ENCODE measurements around the gene ARHGAP22.

The ARHGAP22 gene

DNA sequence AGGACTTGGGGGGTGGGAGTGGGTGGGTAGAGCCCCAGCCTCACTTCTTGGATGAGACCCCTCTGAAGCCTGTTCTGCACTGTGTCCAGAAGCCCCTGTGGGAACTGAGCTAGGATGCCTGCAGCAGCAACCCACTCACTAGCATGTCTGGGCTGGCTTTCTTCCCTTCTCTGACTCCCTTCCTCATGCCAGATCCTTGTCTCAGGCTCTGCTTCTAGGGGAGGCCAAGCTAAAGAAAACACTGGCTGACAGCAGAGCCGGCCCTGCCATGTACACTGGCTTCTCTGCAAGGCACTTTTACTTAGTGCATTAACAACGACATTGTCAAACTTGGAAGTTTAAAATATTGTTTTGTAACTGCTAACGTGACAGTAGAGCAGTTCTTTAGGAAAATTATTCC, 50.2 kb downstream of the ARHGAP22 start:
- in situ Hi-C loops (cut with MboI; ENCODE audit: low sequenced_read_pairs): no loop called here

DNA sequence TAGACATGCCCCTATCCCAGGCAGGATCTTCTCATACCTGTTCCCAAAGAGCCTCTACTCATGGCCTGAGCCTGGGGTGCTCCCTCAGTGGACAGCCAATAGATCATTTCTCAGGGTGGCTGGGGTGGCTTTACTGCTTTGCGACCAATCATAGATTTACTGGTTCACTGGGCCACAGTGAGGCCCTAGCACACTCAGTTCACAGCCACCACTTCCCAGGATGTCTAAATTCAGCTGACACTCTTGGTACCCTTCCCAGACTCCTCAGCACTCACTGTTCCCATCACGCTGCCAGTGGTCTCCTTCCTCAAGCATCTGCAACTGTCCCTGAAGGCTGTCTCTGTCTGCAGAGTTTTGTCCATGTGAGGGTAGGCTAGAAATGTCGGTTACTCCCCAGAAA, 50.6 kb downstream of the ARHGAP22 start:
- in situ Hi-C loops (cut with MboI; ENCODE audit: low sequenced_read_pairs): no loop called here

DNA sequence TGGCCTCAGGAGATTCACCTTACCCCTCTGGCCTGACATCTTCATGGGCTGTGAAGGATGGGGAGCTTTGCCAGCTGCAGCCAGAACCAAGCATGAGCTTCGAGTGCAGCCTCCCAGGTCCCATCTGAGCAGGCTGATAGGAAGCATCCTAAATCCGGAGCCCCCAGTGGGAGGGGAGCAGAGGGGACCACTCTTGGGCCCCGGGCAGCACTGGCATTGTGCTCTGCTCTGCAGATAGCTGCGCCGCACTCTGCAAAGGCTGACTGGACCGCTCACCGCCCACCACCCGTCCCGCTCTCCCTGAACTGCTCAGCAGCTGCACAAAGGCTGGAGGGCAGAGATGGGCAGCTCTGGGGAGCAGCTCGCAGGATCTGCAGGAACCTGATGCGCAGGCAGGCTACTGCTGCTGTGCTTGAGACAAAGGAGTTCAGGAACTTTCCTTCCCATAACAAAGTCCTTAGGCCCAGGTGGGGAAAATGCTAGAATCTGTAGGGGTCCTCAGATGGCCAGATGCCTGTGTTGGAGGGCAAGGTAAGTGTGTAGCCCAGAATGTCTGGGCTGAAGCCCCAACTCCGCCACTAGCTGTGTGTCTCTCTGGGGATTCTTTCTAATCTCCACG, 51.8 kb downstream of the ARHGAP22 start:
- in situ Hi-C loops (cut with MboI; ENCODE audit: low sequenced_read_pairs): no loop called here

DNA sequence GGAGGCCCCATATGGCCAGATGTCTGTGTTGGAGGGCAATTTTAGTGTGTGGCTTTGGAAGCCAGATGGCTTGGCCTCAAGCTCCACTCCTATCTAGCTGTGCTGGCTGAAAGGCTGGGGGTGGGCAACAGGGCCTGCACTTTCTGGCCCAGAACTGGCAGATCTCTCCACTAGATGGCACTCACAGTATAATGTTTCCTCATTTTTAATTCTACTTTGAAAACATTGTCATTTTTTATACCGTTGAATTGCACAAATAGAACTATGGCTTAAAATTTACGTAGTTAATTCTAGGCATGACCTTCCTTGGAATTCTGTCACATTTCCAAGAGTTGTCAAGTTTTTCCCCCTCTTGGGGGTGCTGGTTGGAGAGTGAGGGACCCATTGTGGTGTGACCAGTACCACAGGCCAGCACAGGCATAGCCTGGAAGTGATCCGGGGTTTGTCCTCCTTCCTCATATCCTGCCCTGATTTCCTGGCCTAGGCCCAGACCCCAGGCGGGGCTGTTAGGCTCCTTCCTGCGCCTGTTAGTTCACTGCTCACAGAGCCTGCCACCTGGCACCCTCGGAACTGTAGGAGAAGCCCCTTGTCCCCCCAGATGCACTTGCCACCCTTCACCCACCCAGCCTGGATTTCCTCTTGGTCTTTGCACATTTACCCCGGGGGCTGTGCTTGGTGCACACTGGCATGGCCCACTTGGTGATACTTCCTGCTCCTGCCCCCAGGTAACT, 52.8 kb downstream of the ARHGAP22 start:
- in situ Hi-C loops (cut with MboI; ENCODE audit: low sequenced_read_pairs): no loop called here

DNA sequence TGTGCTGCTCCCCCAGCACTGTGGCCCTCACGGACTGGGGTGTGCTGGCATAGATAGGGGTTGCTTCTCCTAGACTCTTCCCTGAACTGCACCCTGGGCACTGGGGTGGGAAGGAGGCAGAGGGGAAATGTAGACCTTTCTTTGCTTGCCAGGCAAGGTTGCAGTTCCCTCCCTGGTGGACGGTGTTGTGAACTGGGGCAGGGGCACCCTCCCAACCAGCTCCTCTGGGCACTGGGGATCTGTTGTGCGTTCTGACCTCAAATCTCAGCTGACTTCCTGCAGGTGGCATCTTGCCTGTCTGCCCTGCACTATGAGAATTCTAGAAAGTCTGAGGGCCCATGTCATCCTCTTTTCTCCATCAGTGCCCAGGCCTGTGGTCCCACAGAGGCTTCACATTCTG, 53.9 kb downstream of the ARHGAP22 start:
- in situ Hi-C loops (cut with MboI; ENCODE audit: low sequenced_read_pairs): no loop called here

DNA sequence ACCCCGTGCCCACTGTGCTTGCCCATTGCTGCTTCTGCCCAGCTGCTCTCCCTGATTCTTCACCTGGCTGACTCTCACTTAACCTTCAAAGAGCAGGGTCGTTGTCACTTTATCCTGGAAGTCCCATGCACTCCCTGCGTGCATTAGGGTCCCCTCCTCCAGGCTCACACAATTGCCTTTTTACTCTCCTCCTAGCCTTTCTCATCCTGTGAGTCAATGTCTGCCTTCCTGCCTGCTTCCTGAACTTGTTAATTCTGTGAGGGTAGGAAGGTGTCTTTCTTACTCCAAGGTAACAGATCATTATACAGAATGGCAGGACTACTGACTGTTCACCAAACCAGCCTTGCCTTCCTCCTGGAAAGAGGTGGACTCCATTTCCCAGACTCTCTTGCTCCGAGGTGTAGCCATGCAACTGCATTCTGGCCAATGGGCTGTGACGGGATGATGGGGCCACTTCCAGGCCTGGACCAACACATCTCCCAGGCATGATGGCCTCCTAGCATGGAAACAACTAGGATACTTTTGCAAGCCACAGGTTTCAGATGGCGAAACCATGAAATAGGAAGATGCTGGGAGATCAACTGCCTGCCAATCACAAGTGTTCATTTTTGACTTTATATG, 54.7 kb downstream of the ARHGAP22 start:
- in situ Hi-C loops (cut with MboI; ENCODE audit: low sequenced_read_pairs): no loop called here

DNA sequence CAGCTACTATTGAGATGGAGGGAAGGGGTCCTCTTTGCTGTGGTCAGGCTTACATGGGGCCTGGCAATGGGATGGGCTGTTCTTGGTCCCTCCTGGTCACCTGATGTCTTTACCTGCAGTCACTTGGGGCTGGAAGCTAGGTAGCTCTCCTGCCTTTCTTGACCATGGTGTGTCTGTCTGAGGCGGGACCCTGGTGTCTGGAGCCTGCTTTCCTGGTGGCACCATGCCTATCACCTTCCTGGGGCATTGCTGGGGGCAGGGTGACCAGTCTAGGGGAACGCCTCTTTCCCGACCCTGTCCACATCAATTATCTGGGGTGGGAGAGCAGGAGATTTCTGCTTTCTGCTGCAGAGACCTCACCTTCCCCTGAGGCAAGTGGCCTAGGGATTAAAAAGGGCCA, 55.6 kb downstream of the ARHGAP22 start:
- in situ Hi-C loops (cut with MboI; ENCODE audit: low sequenced_read_pairs): no loop called here

DNA sequence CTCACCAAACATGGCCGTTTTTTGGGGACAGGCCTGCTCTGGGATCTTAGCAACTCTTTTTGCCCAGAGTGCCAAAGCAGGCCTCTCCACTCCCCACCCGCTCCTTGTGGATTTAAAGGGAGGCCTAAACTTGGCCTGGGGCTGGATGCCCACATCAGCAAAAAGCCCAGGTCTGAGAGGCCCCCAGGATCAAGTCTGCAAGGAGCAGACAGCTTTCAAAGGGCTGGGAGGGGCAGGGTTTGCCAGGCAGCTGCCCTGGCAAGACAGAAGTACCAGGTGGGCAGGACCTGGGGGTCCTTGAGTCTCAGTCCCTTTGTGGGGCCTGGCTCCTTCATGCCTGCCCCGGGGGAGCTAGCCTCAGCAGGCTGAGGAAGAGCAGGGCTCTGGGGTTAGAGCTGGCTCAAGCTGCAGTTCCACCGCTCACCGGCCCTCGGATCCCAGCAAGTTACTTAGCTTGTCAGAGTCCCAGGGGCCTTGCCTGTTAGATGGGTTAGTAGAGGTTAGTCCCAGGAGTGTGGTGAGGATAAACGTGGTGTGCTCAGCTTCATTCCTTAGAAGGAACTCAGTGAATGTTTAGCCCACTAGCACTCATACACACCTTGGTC, 56.2 kb downstream of the ARHGAP22 start:
- in situ Hi-C loops (cut with MboI; ENCODE audit: low sequenced_read_pairs): no loop called here

DNA sequence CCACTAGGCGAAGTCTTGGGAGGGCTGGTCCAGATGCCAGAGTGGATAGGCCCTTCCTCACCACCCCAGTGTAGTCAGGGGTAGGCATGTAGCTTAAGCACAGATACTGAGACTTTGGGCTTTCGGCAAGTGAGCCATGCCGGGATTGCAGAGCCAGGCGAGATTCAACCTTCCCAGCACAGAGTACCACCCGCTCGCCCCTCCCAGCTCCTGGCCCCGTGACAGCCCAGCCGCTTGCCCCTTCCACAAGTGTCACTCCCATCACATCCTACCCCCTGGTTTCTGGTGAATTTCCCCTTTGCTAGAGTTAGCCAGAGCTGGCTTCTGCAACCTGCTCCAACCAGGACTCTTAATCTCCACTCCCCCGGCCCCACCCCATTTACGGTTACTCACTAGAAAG, 56.9 kb downstream of the ARHGAP22 start:
- in situ Hi-C loops (cut with MboI; ENCODE audit: low sequenced_read_pairs): no loop called here

DNA sequence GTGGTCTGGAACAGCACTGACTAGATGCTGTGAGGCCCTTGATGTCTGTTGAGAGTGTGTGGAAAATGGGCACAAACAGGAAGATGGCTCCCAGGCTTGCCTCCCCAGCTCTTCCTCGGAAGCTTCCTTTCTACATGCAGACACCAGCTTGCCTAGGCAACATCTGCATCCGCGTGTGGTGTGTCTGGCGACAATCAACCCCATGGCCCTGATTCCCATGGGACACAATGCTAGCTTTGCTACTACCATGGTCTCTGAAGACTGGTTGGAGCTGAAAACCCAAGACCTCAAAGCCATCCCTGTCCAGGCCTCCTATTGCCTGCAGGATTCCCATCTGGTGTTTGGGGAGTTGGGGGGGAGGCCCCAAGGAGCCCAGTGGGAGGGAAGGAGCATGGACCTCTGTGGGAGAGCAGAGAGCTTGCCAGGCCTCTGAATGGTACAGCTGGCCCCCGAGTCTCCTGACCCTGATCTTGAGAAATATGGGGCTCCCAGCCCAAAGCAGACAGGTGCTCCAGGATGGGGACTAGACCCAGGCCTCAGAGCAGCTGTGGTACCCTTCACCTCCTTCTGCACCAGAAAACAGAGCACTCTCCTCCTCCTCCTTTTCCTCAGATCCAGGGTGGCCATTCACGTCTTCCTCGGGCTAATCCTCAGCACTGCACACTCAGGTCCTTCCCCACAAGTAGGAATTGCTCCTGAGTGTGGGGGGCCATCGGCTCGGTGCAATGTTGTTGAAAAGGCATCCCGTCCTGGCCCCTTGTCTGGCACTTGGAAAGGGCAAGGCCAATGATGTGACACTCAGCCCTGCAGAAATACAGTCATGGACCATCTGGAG, 57.6 kb downstream of the ARHGAP22 start:
- in situ Hi-C loops (cut with MboI; ENCODE audit: low sequenced_read_pairs): no loop called here

DNA sequence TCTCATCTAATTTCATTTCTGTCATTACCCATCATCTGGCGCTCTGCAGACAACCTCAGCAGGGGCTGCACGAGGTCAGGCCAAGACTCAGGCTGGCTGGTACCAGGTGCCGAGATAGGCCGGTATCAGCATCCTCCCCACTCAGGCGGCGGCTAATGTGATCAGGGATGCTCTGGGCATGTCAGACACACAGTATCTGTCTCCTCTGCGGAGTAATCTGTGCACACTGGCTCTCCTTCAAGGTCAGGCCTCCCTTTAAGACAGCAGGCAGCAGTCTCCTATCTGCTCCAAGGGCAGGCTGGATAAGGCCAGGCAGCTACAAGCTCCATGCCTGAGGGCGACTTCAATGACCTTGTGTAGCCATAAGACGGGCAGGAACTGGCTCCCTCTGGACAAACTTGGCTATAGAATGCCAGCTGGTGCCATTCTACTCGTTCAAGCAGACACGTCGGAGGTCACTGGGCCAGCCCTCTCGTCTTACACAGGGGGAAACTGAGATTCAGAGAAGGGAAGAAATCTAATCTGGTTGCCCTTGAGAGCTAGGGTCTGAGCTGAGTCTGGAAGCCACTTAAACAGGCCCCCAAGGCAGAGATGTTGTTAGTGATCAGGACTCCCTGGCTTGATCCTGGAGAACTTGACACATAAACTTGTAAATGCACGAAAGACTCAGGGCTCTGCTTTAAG, 59.3 kb downstream of the ARHGAP22 start:
- in situ Hi-C loops (cut with MboI; ENCODE audit: low sequenced_read_pairs): no loop called here

DNA sequence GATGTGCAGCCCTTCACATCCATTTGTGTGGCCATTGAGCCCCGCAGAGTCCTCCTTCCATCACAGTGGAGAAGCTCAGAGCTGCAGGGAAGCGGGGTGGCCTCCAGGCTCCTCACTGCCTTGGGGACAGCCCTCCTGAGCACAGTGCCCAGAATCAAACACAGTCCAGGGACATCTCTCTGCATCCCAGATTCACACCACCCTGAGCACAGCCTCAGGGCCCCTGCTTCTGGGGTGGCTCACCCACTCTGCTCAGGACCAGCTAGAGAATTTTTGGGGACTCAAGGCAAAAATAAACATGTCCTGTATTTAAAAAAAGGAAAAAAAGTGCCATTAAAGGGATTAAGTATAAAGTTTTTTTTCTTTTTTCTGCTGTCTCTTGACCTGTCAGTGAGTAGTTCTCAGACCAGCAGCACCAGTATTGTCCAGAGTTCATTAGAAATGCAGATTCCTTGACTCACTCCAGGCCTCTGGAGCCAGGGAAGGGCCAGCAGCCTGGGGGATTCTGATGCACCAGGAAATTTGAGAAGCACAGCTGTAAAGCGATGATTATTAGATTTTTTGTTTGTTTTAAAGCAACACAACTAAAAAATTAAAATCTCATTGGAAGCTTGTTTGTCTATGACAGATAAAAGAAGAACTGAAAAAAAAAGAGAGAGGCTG, 61.6 kb downstream of the ARHGAP22 start:
- in situ Hi-C loops (cut with MboI; ENCODE audit: low sequenced_read_pairs): no loop called here

DNA sequence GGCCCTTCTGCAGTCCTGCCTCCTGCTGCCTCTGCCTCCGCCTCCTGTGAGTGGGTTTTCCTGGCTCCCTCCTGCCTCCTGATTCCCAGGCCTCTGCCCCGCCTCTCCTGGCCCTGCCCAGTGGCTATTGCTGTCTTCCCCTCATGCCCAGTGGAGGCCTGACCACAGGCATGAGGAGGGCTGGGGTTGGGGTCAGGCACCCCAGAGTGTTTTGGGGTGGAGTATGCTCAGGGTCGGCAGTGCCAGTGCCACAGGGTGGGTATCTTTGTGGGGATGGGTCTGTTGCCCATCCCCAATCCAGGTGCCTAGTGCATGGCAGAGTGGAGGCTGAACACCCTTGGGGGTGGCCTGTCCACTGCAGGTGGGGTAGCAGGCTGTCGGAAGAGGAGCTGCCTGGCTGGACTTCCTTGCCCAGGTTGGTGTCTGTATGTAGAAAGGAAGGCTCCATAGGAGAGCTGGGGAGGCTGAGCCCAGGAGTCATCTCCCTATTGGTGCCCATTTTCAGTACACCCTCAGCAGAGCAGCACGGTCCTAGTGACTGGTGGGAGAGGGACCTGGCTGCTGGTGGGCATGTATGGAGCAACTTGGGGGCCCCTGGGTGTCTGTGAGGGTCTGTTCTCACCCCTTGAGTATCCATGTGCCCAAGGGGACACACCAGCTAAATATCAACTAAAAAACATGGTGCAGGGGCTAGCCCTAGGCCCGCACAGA, 62.2 kb downstream of the ARHGAP22 start:
- in situ Hi-C loops (cut with MboI; ENCODE audit: low sequenced_read_pairs): no loop called here

DNA sequence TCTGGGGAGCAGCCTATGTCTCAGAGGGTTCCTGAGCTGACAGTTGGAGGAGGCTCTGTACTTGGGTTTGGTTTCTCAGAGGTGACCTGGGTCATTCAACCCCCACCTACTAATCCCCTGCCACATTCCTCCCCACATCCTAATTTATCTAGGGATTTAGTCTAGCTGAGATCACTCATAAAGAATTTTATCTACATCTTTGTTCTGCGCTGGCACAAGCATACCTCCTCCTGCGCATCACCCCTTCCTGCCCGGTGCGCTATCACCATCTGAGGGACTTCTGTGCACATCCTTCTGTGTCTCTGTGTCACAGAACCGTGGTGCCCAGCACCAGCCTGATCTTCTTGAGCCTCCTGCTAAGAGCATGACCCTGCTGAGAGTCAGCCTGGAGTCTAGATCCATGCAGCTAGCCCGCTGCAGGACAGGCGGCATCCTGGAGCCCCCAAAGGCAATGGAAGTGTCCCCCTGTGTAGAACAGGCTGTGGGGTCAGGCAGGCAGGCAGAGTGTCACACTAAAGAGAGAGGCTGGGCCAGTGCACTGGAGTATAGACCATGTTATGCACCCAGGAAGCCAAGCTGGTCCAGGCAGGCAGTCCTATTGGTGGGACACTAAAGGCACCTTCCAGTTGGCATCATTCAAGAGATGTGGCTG, 63.6 kb downstream of the ARHGAP22 start:
- in situ Hi-C loops (cut with MboI; ENCODE audit: low sequenced_read_pairs): no loop called here

DNA sequence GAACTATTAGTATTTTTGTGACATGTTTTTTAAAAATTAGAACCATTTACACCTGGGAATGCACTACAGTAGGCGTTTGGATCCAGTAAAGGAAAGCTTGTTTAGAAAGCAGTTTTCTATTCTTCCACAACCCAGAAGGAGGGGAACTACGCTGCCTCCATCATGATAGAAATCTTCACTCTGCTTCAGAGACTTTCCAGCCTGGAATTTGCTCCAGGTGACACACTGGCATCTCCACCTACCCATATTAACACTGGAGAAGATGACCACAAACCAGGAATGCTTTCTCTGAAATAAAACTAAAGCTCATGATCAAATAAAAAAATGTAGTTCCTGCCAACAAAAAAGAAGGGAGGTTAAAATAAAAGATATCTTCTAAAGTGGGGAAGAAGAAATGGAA, 66.3 kb downstream of the ARHGAP22 start:
- in situ Hi-C loops (cut with MboI; ENCODE audit: low sequenced_read_pairs): no loop called here

DNA sequence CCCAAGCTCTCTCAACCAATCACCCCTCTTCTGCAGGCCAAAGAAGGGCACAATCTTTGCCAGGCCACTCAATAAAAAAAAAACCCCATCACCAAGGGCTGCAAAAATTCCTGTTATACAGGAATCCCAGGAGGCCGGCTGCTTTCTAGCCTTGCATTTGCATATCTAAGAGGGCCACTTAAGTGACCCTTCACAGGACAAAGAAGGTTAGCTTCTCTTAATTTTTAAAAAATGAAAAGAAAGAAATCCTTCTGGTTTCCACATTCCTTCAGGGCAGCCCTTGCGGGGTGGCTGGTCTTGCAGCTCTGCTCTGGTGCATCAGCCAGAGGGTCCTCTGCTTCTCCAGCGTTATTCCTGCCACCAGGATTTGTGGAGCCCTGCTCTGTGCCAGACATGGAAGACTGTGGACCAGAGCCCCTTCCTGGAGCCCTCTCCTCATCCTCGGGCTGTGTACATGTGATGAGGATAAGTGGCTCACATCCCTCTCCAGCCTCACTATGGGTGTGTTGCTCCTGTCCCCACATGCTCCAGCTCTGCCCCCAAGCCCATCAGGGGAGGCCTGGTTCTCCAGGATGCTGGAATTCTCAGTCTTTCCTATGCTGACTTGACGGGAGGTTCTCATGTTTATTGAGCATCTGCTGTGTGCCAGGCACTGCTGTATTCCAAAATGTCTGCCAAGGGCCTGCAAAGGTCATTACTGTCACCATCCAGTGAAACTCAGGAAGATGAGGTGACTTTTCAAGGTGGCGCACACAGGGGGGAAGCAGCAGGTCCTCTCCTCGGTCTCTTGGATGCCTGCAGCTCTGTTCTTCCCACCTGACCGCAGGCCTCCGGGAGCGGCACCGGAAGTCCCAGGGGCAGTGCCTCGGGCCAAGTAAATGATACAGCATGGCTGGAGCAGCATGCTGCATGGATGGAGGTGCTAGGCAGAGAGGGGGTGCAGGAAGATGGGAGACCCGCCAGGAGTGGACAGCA, 67.7 kb downstream of the ARHGAP22 start:
- in situ Hi-C loops (cut with MboI; ENCODE audit: low sequenced_read_pairs): no loop called here

DNA sequence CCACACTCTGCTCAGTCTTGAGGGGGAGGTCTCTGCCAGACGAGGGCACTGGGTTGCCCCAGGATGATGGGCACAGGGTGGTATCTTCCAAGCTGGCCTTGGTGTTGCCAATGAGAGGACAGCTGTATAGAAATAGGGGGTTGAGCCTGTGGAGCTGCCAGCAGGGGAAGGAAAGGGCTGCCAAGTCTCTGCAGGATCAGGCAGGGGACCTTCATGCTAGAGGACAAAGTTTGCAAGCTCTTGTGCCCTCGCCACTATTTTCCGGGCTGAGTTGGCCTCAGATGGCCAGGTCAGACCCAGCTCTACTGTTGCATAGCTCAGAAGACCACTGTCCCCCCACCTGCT, 68.7 kb downstream of the ARHGAP22 start:
- in situ Hi-C loops (cut with MboI; ENCODE audit: low sequenced_read_pairs): no loop called here
